ENCODE results near the gene ZNF629. TPM values are rescaled to one million over a fixed set of nuclear protein-coding genes. Genes with fewer than 3 reads are reported as not detected.

ZNF629 gene
- total RNA-seq, 6 experiments from 2014 or later: 3.7 to 4.8 (median 4.3) TPM

DNA sequence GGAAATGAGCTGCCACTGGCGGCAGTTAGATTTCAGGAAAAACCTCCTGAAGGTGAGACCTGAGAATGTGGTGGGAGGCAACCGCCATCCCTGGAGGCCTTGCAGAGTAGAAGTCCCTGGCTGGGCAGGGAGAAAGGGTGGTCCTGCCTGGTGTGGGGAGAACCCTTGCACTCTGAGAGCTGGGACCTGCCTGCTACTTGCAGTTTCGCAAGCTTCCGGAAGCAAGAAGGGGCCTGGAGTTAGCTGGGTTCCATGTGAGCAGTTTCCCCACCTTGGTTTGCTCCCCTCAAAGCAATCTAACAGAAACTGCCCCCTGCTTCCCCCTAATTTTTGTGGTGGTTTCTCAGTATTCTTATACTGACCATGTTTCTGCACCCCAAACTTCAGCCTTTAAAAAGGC is 6.5 kb downstream of the ZNF629 start:
- intact Hi-C loops (cut with DNase I): no loop called here
- TF ChIP-seq, protein P1, sequence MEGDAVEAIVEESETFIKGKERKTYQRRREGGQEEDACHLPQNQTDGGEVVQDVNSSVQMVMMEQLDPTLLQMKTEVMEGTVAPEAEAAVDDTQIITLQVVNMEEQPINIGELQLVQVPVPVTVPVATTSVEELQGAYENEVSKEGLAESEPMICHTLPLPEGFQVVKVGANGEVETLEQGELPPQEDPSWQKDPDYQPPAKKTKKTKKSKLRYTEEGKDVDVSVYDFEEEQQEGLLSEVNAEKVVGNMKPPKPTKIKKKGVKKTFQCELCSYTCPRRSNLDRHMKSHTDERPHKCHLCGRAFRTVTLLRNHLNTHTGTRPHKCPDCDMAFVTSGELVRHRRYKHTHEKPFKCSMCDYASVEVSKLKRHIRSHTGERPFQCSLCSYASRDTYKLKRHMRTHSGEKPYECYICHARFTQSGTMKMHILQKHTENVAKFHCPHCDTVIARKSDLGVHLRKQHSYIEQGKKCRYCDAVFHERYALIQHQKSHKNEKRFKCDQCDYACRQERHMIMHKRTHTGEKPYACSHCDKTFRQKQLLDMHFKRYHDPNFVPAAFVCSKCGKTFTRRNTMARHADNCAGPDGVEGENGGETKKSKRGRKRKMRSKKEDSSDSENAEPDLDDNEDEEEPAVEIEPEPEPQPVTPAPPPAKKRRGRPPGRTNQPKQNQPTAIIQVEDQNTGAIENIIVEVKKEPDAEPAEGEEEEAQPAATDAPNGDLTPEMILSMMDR (IDR thresholded peaks at IDR 0.05): no peak
- TF ChIP-seq POLR2A (IDR thresholded peaks at IDR 0.05): no peak
- H3K36me3 ChIP-seq: peaks cover 0 to 16% (median 2%) of the 10 kb centered on the region in 4 donors
- H3K4me1 ChIP-seq: peaks cover 0 to 6% (median 0%) of the 10 kb centered on the region in 4 donors
- no CpG with 5 or more reads among the region's 4 CpGs for WGBS (ENCODE audit: insufficient coverage, low coverage, low lambda C conversion rate, missing lambda C conversion rate)
- no peak for ATAC-seq
- H3K27ac ChIP-seq: no peak overlapping the region
- H3K27me3 ChIP-seq: no peaks in the 10 kb centered on the region
- H3K4me3 ChIP-seq: no peak overlapping the region
- no peaks in the 10 kb centered on the region for H3K9me3 ChIP-seq
- no peak for DNase-seq

DNA sequence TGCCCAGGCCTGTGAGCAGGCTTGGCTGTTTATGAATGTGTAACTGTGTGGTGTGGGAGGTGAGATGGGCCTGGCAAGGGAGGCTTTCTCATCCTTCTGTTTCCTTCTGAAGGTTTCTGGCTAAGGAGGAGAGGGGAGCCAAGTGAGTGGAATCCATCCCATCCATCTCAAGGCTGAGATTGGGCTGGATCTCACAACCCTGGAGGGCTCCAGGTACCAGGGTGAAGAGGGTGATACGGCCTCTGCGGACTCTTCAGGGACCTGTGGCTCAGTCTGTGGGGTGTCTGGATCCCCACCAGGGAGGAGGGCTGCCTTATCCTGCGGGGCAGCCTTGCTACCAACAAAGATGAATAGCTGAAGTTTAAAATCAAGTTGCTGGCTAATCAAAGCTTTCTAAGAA is 7.0 kb downstream of the ZNF629 start:
- peaks cover 0 to 16% (median 2%) of the 10 kb centered on the region in 4 donors for H3K36me3 ChIP-seq
- H3K27ac ChIP-seq: no peak overlapping the region
- no peak overlapping the region for H3K4me3 ChIP-seq
- ATAC-seq (no peak), DNase-seq (no peak)
- no peaks in the 10 kb centered on the region for H3K27me3 ChIP-seq
- peaks cover 0 to 6% (median under 1%) of the 10 kb centered on the region in 4 donors for H3K4me1 ChIP-seq
- no peaks in the 10 kb centered on the region for H3K9me3 ChIP-seq
- intact Hi-C loops (cut with DNase I): no loop called here
- WGBS (ENCODE audit: insufficient coverage, low coverage, low lambda C conversion rate, missing lambda C conversion rate): 83% methylated on average over 3 of the region's 3 CpGs
- no peak for TF ChIP-seq POLR2A (IDR thresholded peaks at IDR 0.05)
- TF ChIP-seq, protein P1 (IDR thresholded peaks at IDR 0.05): no peak

DNA sequence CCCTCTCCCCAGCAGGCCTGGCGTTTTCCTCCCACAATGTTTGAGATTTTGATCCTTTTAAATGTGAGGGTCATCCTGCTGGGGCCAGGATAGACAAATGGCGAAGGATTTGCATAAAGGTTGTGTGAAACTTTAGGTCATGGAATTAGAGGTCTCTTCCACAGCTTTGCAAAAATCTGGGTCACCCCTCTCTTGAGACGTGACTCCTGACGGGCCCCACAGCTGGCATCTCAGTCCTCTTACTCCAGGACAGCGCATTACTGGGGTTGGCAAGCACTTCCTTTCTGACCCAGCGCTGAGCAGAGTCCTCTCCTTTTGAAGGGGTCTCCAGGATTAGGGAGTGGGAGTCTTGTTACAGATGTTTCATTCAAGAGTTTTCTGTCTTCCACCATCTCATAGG is 7.4 kb downstream of the ZNF629 start:
- intact Hi-C loops (cut with DNase I): no loop called here
- DNase-seq: no peak

DNA sequence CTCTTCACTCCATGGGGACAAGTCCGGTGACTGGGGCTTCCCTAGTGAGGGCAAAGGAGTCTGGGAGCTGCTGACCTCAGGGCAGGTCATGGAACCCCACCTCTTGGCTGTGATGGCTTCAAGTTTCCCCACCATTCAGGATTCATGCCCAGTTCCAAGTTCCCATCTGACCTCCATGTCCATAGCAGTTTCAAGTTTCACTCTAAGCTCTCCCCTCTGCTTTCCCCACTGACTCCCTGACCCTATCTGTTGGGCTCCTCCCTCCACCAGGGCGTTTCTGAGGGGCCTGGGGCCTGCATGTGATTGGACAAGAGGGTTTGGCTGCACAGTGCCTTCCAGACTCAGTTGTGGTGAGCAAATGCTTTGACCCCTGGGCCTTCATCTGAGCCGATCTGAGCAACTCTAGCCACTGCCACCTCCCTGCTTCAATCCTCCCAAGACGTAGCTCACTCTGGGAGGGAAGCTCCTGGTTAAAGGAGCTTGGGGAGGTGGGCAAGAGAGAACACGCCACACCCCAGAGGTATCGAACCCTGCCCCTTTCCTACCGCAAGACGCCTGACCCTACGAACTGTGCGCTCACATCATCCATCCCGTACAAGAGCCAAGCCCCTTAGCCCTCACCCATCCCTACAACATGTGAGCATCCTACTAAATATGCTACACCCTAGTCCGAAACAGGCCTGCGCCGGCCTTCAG is 8.3 kb downstream of the ZNF629 start:
- Histone ChIP-seq H3K27me3 (no peaks in the 10 kb centered on the region), H3K36me3 (peaks cover 0 to 16% (median 2%) of the 10 kb centered on the region in 4 donors), H3K4me1 (peaks cover 0 to 8% (median 3%) of the 10 kb centered on the region in 4 donors), H3K4me3 (no peak overlapping the region), H3K9me3 (no peaks in the 10 kb centered on the region), H3K27ac (no peak overlapping the region)
- no peak for ATAC-seq
- DNase-seq: no peak
- intact Hi-C loops (cut with DNase I): no loop called here
- 92% methylated on average over 12 of the region's 14 CpGs for WGBS (ENCODE audit: insufficient coverage, low coverage, low lambda C conversion rate, missing lambda C conversion rate)
- TF ChIP-seq, protein P1 (IDR thresholded peaks at IDR 0.05): no peak
- no peak for TF ChIP-seq POLR2A (IDR thresholded peaks at IDR 0.05)

More for the DNA sequence above, 7.4 kb downstream of the ZNF629 start:
- Histone ChIP-seq H3K9me3 (no peaks in the 10 kb centered on the region), H3K27me3 (no peaks in the 10 kb centered on the region), H3K4me1 (peaks cover 0 to 6% (median 3%) of the 10 kb centered on the region in 4 donors), H3K27ac (no peak overlapping the region), H3K36me3 (peaks cover 0 to 16% (median 2%) of the 10 kb centered on the region in 4 donors), H3K4me3 (no peak overlapping the region)
- WGBS (ENCODE audit: insufficient coverage, low coverage, low lambda C conversion rate, missing lambda C conversion rate): 100% methylated on average over 1 of the region's 6 CpGs
- ATAC-seq: no peak
- no peak for TF ChIP-seq POLR2A (IDR thresholded peaks at IDR 0.05)
- TF ChIP-seq, protein P1 (IDR thresholded peaks at IDR 0.05): no peak

Measured in right lobe of liver (tissue), 6 donors.